HG03469 (cell line): ENCODE data around the gene FADS3.

Experiments used
- ATAC-seq: cut with Tn5 transposase; IDR thresholded peaks from one replicate; pipeline ENCODE4 v1.9.1; 2021; ENCODE audit warnings: mild to moderate bottlenecking, moderate library complexity, moderate number of reproducible peaks; ENCODE audit not compliant: unreplicated experiment

FADS3 gene, protein sequence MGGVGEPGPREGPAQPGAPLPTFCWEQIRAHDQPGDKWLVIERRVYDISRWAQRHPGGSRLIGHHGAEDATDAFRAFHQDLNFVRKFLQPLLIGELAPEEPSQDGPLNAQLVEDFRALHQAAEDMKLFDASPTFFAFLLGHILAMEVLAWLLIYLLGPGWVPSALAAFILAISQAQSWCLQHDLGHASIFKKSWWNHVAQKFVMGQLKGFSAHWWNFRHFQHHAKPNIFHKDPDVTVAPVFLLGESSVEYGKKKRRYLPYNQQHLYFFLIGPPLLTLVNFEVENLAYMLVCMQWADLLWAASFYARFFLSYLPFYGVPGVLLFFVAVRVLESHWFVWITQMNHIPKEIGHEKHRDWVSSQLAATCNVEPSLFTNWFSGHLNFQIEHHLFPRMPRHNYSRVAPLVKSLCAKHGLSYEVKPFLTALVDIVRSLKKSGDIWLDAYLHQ

GRCh38 chr11:61891331-61892084, at the start of gene FADS3:
Gene FADS3, minus strand, starts transcription at chr11:61891545. Its CDS starts 164 bp downstream, at chr11:61891381.
- ATAC-seq = peak; percentile 43

- no peak for ATAC-seq
Observed at GRCh38 chr11:61940466-61940865, 49.1 kb upstream of the FADS3 start.

- ATAC-seq = no peak
Observed at GRCh38 chr11:61935861-61936260, 44.5 kb upstream of the FADS3 start.

- no peak for ATAC-seq
Observed at GRCh38 chr11:61930933-61931332, 39.6 kb upstream of the FADS3 start.

DNA sequence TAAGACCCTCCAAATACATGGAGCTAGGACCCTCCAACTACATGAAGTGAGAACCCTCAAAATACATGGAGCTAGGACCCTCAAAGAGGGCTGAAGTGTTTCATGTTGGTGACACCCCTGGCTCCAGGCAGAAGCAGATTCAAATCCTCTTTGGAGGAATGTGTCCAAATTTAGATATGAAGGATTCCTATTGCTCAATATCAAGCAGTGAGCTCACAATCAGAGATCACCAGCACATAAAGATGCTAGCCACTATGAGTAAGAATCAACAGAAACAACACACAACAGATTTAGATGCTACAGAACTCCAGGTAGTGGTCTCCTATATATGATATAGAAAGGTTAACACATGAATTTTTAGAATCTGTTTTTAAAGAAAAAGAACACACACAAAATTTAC, 37.3 kb upstream of the FADS3 start:
- ATAC-seq = no peak

GRCh38 chr11:61927501-61927900, 36.2 kb upstream of the FADS3 start:
- ATAC-seq = no peak

DNA sequence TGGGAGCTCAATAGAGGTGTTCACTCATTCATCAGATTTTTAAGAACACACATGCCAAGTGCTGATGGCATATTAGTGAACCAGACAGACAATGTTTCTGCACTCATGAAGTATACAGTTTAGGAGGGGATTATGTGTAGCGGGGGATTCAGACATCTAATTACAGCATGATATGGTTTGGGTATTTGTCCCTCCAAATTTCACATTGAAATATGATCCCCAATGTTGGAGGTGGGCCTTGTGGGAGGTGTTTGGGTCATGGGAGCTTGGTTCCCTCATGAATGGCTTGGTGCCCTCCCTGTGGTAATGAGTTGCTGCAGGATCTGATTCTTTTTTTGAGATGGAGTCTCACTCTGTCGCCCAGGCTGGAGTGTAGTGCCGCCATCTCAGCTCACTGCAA, 34.9 kb upstream of the FADS3 start:
- ATAC-seq = no peak

GRCh38 chr11:61925736-61926135, 34.4 kb upstream of the FADS3 start:
- ATAC-seq = no peak

DNA sequence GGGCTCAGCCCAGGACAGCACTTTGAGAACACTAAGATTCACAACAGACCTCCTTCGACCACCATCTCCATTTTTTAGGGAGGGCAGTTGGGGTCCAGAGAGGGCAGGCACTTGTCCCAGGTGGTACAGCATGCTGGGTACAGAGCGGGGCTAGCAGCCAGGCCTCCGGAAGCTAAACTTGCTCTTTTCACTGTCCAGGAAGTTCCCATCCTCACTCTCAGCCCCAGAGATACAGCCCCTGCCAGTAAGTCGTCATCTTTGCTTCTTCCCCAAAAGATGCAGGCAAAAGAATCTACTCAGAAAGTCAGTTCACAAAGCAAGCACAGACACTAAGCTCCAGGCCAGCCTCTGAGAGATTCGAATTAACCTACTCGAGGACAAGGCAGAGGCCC, 32.7 kb upstream of the FADS3 start:
- no peak for ATAC-seq

GRCh38 chr11:61923166-61924063, 32.1 kb upstream of the FADS3 start:
- ATAC-seq = no peak

- no peak for ATAC-seq
Observed at GRCh38 chr11:61922539-61922938, 31.2 kb upstream of the FADS3 start.

DNA sequence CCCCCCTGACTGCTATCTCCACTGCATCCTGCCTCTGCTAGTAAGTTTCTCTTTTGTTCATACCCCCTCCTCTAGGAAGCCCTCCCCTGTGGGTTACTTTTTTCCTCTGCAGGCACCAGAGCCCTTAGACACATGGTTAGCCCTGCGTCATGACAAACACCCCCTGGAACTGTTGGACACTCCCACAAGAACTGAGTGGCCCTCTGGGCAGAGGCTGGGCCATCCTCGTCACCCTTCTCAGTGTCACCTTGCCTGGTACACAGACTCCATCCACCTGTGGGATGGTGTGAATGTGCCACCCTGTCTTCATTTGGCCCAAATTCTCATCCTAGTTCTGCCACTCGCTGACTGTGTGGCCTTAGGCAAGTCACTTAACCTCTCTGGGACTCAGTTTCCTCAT, 30.1 kb upstream of the FADS3 start:
- ATAC-seq = no peak

- no peak for ATAC-seq
Observed at GRCh38 chr11:61919705-61920631, 28.6 kb upstream of the FADS3 start.

DNA sequence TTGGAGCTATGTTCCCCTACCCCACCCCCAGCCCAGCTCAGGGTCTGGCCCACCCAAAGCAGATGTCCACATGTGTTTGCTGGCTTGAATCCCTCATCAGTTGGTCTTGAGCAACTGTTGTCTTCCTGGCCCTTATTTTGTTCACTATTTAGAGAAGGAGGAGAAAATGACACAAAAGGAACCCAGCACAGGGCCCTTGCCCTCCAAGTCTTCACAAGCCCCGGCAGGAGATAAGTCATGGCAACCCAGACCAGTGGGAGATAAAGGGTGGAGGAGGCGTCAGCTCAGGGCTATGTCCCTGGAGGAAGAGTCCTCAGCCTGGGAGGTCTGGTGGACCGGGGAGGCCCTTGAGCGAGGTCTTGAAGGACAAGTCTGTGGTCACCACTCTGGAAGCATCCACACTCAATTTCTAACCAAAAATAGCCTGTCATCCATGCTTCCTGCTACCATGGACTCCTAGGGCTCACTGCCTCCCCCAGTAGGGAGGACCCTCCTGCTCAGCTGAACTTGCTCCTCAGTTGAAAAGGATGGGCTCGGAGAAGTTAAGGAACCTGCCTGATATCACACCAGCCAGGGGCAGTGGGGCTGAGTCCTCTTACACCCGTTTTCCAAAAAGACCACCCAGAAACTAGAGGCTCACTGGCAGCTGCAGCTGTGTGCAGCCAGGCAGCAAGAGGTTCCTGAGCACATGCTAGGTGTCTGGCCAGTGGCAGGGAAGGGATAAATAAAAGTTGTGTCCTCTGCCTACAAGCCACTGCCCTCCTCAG, 27.8 kb upstream of the FADS3 start:
- ATAC-seq = no peak

DNA sequence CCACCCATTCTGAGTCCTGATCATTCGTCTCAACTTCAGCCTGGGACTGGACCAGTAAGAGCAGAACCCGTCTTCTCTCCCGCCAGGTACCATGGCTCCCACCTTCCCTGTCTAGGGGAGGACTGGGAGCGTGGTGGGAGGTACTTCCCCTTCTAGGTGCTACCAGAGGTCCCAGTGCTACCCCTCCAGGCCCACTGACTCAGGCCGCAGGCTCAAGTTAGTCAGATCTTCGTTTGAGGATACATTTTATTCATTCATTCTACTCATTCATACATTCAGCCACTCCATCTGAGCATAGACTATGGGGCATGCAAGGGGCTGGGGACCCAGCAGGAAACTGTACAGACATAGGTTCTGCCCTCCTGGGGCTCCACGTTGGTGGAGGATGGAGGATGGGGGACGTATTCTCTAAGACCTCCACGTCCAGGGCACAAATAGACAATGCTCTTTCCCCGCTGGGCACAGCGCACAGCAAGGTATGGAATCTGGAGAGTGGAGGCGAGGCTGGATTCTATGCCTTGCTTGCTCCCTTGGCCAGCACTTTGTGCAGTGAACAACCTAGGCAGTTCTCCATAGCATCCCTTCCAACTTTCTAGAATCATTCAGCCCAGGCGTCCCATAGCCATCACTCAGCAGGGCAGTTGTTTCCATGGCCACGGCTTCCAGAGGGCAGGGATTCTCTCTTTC, 27.0 kb upstream of the FADS3 start:
- no peak for ATAC-seq

DNA sequence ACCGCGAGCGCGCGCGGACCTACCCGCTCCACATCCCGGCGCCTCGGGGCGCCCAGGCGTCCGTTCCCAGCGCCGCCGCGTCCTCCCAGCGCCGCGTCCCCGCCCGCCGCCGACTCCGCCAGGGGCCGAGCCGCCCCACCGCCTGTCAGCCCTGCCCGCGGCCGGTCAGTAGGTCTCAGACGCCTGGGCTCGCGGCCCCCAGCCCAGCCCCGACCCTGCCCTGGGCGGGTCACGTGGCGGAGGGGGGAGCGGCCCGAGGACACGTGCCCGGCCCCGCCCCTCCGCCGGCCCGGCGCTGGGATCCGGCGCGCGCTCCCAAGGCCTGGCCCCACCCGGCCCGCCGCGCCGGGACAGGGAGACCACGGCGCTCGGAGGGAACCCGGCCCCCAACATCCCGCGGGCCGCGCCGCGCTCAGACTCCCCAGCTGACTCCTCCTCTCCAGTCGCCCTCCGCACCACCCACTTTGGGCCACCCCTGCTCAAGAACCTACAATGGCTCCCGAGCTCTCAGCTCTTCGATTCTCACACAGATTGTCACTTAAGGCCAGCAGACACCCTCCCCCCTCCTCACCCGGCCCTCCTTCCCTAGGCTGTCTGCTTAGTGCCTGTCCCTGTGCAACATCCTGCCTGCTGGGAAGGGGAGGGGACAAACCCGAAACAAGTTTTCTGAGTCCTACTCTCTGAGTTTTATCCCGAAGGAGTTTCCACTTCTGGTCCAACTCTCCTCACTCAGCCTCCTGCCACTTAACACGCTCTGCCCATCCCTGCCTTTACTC, 26.2 kb upstream of the FADS3 start, which contains the start of gene RAB3IL1:
TSS of gene RAB3IL1 (minus strand) at position 233 of the 776 bp plus-strand sequence. CDS start at position 34, 199 bp downstream.
- ATAC-seq = no peak

DNA sequence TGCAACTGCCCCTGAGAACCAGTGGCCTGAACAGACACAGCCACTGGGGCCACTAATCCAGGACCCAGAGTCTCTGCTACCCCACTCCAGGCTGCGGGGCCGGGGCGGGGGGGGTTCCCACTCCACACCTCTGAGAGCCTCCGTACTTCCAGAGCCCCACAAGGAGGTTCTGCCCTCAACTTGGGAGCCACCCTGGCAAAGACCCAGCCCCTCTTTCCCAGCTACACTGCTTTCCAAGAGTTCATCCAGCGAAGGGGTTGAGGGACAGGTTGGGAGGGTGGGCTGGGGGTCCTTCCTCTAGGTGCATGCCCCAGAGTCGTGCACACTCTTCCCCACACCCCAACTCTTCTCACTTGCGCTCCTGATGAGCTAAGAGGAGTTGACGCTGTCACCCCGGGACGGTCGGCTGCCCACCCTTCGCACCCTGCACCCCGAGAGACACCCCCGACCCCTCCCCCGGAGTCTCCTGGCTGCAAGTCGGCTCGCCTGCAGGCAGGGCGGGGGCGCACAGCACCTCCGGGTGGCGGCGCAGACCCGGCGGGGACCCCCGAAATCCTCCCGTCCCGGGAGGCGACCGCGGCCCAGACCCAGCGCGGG, 25.5 kb upstream of the FADS3 start:
- no peak for ATAC-seq
